GM06990 (cell line): ENCODE measurements around the gene TRIM38.

Experiments
- DNase-seq: peaks from one replicate; pipeline ENCODE4 v3.0.0-alpha.2; 2011; ENCODE audit not compliant: insufficient read length; ENCODE audit errors: extremely low read depth
- H3K27me3 ChIP-seq: replicated peaks from 2 replicates; pipeline ENCODE4 v1.6.0; 2011; ENCODE audit warnings: low read length; ENCODE audit not compliant: control insufficient read depth, insufficient read depth
- H3K36me3 ChIP-seq: 2 replicates; pipeline ENCODE4 v1.5.1; 2011; ENCODE audit warnings: low read length; ENCODE audit not compliant: control insufficient read depth, insufficient read depth
- H3K4me3 ChIP-seq: replicated peaks from 2 replicates; pipeline ENCODE4 v1.5.1; 2011; ENCODE audit warnings: low read depth, mild to moderate bottlenecking, control low read depth, low read length
- CTCF ChIP-seq: IDR thresholded peaks from 2 replicates; pipeline ENCODE4 v1.5.1; 2011; ENCODE audit warnings: low read length, control low read depth, mild to moderate bottlenecking, inconsistent platforms; ENCODE audit not compliant: insufficient read depth, poor library complexity, severe bottlenecking

Gene TRIM38

GRCh38 chr6:25962149-25963127 lies at the start of gene TRIM38:
TSS of gene TRIM38 (plus strand) at chr6:25962802. CDS start at chr6:25966523, 3,721 bp downstream.
- DNase-seq: peak; percentile 73
- Histone ChIP-seq H3K36me3 (peaks cover 5% of the 10 kb centered on the region; the same call in 1 of the 2 replicates), H3K27me3 (no peaks in the 10 kb centered on the region), H3K4me3 (peak within 1 kb of the TSS; percentile 82)
- no peak for TF ChIP-seq CTCF

GRCh38 chr6:25913741-25914140 lies 48.9 kb upstream of the TRIM38 start:
- no peak for DNase-seq
- Histone ChIP-seq H3K36me3 (no peaks in the 10 kb centered on the region), H3K4me3 (no peak overlapping the region), H3K27me3 (no peaks in the 10 kb centered on the region)
- no peak for TF ChIP-seq CTCF

GRCh38 chr6:25916330-25916729 lies 46.3 kb upstream of the TRIM38 start:
- Histone ChIP-seq H3K27me3 (no peaks in the 10 kb centered on the region), H3K36me3 (no peaks in the 10 kb centered on the region), H3K4me3 (no peak overlapping the region)
- no peak for TF ChIP-seq CTCF
- no peak for DNase-seq

GRCh38 chr6:25916789-25917490 lies 45.7 kb upstream of the TRIM38 start:
- no peaks in the 10 kb centered on the region for H3K36me3 ChIP-seq

More at GRCh38 chr6:25916789-25917490, 45.7 kb upstream of the TRIM38 start:
- TF ChIP-seq CTCF: no peak
- no peak for DNase-seq
- Histone ChIP-seq H3K27me3 (no peaks in the 10 kb centered on the region), H3K4me3 (no peak overlapping the region)
